Measurements from ENCODE around the gene NRF1.

GRCh38 chr7:129688503-129689222, 77.1 kb downstream of the NRF1 start:
- TF ChIP-seq CTCF (IDR thresholded peaks at IDR 0.05) (no peak), REST (IDR thresholded peaks at IDR 0.05; ENCODE audit: insufficient read depth in 1 of 2, low read depth in 2 of 2, low read length in 1 of 2) (no peak)
